Upper lobe of left lung (tissue), 4 donors: ENCODE measurements around the gene BPIFB4.
"Not testable (repeated sequence)": the region's sequence is repeated elsewhere in the genome, so short reads cannot be mapped to it uniquely, and the experiment has no call there.

Source experiments
- CTCF ChIP-seq, 6 experiments: fragments of 450-650 bp in 4 of 6; fragments of 200-600 bp in 2 of 6; sonication (generic) in 2 of 6; IDR thresholded peaks; one replicate each; pipeline ENCODE4 v1.5.1; 2016 to 2019; ENCODE audit warnings: antibody characterized with exemption in 6 of 6
- EP300 ChIP-seq, 4 donors: sonication (generic); formaldehyde crosslinking; IDR thresholded peaks; one replicate each; pipeline ENCODE4 v1.5.1; 2017; ENCODE audit warnings: antibody characterized with exemption in 4 of 4, control low read depth in 2 of 4
- POLR2A ChIP-seq, 4 donors: fragments of 450-650 bp; IDR thresholded peaks; one replicate each; pipeline ENCODE4 v1.5.1; 2016 to 2017; ENCODE audit warnings: antibody characterized with exemption in 4 of 4, mild to moderate bottlenecking in 2 of 4
- POLR2AphosphoS5 ChIP-seq, 2 donors: sonication (generic); formaldehyde crosslinking; IDR thresholded peaks; one replicate each; pipeline ENCODE4 v1.5.1; 2017; ENCODE audit warnings: antibody characterized with exemption in 2 of 2

- TF ChIP-seq CTCF, POLR2A, EP300, POLR2AphosphoS5 (IDR thresholded peaks at IDR 0.05): not testable (repeated sequence)
Observed at GRCh38 chr20:33045129-33045721, 34.2 kb upstream of the BPIFB4 start.
